ENCODE results near the gene RUFY1. TPM values are rescaled to one million over a fixed set of nuclear protein-coding genes. Genes with fewer than 3 reads are reported as not detected.

The RUFY1 gene
- total RNA-seq, result 42.4 and 45.8 TPM in 2 replicates

GRCh38 chr5:179550511-179551342 is at the start of gene RUFY1:
Gene RUFY1 (plus strand): TSS chr5:179550554. CDS start chr5:179550570, 16 bp downstream.

GRCh38 chr5:179623003-179623905 is 72.9 kb downstream of the RUFY1 start, which contains the start of gene HNRNPH1:
Gene HNRNPH1 (minus strand): TSS chr5:179623671. CDS start chr5:179623133, 538 bp downstream.

Small RNA genes within 50 kb of the gene (small RNA-seq; reads per million reads assigned to genes)
- gene AC136628.3, result not detected
- not detected for gene RF00017

Other genes starting within 250 kb of the RUFY1 start
- 21.1 and 29.5 TPM in 2 replicates for gene ADAMTS2, start 205.1 kb upstream of the RUFY1 start, total RNA-seq
- gene HNRNPH1, start 73.1 kb downstream of the RUFY1 start, total RNA-seq, result 234 and 341 TPM in 2 replicates
- gene CBY3, start 130.5 kb downstream of the RUFY1 start, total RNA-seq, result not detected in 2 replicates
- gene CANX, start 148.4 kb downstream of the RUFY1 start, total RNA-seq, result 551 and 639 TPM in 2 replicates
- 12.9 and 16.2 TPM in 2 replicates for gene MAML1, start 182.3 kb downstream of the RUFY1 start, total RNA-seq
- gene LTC4S, start 243.4 kb downstream of the RUFY1 start, total RNA-seq, result 1.6 and 2.2 TPM in 2 replicates